ENCODE results near the gene RABGAP1. TPM values are rescaled to one million over a fixed set of nuclear protein-coding genes. Genes with fewer than 3 reads are reported as not detected.

RABGAP1 gene
- polyA plus RNA-seq, 3 donors: 56.5 to 61.9 (median 60.3) TPM

GRCh38 chr9:123135430-123135829, 194.6 kb downstream of the RABGAP1 start:
- DNase-seq (ENCODE audit: low read depth in 3 of 3, low spot score in 2 of 3): no peak

GRCh38 chr9:123138163-123138562, 197.3 kb downstream of the RABGAP1 start:
- no peak for DNase-seq (ENCODE audit: low read depth in 3 of 3, low spot score in 2 of 3)

GRCh38 chr9:123149067-123149466, 208.2 kb downstream of the RABGAP1 start:
- DNase-seq (ENCODE audit: low read depth in 3 of 3, low spot score in 2 of 3): no peak

- DNase-seq (ENCODE audit: low read depth in 3 of 3, low spot score in 2 of 3): no peak
These were observed 210.1 kb downstream of the RABGAP1 start for GRCh38 chr9:123150708-123151503.

Other genes starting within 250 kb of the RABGAP1 start
- not detected for gene OR1L4, start 217.0 kb upstream of the RABGAP1 start, polyA plus RNA-seq (ENCODE audit: insufficient read length in 3 of 3)
- gene OR1L6, start 198.7 kb upstream of the RABGAP1 start, polyA plus RNA-seq (ENCODE audit: insufficient read length in 3 of 3): not detected
- gene OR5C1, start 152.1 kb upstream of the RABGAP1 start, polyA plus RNA-seq (ENCODE audit: insufficient read length in 3 of 3): not detected
- not detected for gene OR1K1, start 140.9 kb upstream of the RABGAP1 start, polyA plus RNA-seq (ENCODE audit: insufficient read length in 3 of 3)
- gene PDCL, start 112.4 kb upstream of the RABGAP1 start, polyA plus RNA-seq (ENCODE audit: insufficient read length in 3 of 3): 10 to 100 TPM; 33.9 to 38.2 (median 37.3) TPM
- gene RC3H2, start 35.7 kb upstream of the RABGAP1 start, polyA plus RNA-seq (ENCODE audit: insufficient read length in 3 of 3): 10 to 100 TPM; 40.5 to 46.9 (median 45.7) TPM
- gene ZBTB6, start 27.7 kb upstream of the RABGAP1 start, polyA plus RNA-seq (ENCODE audit: insufficient read length in 3 of 3): 10 to 100 TPM; 14.1 to 15.9 (median 14.3) TPM
- gene ZBTB26, start 9.5 kb upstream of the RABGAP1 start, polyA plus RNA-seq (ENCODE audit: insufficient read length in 3 of 3): 10 to 100 TPM; 20.8 to 23.2 (median 22.7) TPM
- under 1 TPM in 2 of 3 donors, not detected in 1; 0.40 to 0.49 TPM for gene GPR21, start 92.6 kb downstream of the RABGAP1 start, polyA plus RNA-seq (ENCODE audit: insufficient read length in 3 of 3)